HCEC 1CT (cell line): ENCODE results near the gene CSMD2.

Source experiments
- DNase-seq: peaks from one replicate; pipeline ENCODE4 v3.0.0-alpha.2; 2017

The CSMD2 gene

DNA sequence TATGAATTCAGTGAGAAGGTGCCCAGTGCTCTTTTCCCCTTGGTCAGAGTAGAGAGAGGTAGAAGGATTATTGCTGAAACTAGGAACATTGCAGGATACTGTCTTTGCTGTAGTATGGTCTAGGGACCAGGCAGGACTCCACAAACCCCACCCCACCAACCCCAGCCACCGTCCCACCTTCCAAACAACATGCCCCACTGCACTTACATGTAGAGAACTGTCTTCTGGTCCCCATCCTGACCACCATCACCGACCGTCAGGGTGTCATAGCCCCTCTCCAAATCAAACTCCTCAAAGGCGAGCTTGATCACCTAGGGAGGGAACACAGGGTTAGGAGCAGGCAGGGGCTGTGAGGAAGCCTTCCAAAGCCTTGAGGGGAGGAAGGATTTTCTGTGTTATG lies 372.8 kb downstream of the CSMD2 start:
- no peak for DNase-seq

DNA sequence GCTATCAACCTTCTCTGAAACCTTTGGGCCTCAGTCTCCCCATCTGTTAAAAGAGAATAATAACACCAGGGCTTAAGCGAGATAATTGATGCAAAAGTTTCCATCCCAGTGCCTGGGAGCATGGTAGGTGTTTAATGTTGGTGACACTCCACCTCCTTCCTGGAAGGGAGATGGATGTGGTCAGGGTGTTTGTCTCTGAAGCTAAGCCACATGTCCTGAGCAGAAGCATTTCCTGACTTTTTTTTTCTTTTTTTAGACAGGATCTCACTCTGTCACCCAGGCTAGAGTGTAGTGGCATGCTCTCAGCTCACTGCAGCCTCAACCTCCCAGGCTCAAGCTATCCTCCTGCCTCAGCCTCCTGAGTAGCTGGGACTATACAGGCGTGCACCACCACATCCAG lies 373.8 kb downstream of the CSMD2 start:
- DNase-seq = no peak

DNA sequence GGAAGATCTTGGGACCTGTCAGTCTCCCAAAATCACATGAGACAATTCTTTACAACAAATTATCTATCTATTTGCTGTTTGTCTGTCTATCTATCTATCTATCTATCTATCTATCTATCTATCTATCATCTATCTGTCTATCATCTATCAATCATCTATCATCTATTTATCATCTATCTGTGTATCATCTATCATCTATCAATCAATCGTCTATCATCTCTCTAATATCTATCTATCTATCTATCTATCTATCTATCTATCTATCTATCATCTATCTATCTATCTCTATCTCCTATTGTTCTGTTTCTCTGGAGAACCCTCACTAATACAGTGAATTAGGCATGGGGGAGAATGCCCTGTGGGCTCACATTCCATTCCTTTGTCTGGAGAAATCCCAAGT lies 374.5 kb downstream of the CSMD2 start:
- no peak for DNase-seq

DNA sequence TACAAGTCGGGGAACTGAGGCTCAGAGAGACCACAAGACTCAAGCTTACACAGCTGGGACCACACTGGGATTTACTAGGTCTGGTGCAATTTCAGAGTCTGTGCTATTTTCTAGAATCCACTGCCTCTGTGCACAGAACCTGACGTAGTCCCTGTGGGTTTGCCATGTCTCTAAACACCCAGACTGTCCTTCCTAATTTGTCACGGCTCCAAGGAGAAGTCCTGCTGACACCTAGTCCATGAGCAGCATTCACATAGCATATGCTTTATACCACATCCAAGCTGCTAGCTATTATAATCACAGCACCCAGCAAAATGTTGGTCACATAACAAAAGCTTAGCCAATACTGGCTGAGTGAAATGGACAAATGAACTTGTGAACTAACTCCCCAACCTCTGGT lies 380.2 kb downstream of the CSMD2 start:
- no peak for DNase-seq

DNA sequence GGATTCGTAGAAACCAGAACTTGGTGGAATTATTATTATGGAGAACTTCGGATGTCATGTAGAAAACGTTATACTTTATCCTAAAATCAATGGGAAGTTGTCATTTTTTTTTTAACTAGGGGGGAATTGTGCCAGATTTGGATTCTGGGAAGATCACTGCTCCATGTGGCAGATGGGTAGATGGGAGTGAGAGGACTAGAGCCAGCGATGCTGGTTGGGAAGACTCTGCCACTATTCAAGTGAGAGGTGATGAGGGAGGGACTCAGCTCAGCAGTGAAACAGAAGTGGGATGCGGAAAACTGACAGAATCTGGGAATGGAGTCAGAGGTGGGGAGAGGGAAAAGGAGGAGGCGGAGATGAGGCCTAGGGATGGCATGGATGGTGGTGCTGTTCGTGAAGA lies 382.3 kb downstream of the CSMD2 start:
- DNase-seq = no peak

DNA sequence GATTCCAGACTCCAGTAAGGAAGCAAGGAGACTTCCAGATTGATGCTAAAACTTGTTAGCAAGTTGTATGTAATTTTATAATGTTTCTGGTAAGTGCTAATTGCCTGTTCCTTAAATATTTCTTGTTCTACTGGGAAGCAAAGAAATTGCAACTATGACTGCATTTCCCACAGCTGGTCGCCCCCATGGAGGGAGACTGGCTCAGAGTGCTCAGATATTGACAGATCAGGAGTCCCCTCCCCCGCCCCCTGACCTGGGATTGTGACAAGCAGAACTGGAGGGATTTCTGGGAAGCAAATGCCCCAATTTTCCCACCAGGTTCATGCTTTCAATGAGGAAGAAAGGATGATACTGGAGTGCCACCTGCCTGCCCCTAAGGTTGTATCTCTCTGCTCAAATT lies 383.4 kb downstream of the CSMD2 start:
- no peak for DNase-seq

DNA sequence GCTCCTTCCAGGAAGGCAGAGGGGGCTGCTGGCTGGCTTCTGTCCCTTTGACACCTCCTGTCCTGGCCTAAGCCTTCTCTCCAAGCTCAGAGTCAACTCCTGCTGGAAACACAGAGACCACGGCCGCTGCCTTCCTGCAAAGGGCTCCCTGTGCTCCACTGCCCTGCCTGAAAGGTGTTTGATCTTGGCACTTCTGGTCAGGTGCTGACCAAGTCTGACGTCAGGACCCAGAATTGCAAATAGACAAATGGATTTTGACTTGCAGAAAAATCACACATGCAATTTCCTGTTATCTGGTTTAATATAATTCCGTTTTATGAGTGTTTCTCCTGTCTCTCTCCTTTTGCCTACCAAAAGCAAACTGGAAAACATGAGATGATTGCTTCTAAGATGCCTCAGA lies 387.7 kb downstream of the CSMD2 start:
- DNase-seq = no peak

DNA sequence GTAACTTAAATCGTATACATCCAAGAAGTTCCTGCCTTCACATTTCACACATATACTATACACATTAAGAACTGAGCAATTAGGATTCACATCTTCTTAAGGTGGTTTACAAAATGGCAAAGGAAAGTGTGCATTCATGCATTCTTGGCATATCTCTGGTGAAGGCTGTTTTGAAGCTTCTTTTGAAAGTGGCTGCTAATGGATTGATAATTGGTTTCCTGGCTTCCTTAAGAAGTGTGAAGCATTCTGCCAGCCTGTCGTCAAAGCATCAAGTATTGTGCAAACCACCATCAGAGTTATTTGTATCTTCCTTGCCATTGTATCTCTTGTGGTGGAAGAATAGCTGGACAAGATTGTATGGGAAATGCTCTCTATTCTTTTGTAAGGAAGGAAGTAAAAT lies 396.2 kb downstream of the CSMD2 start:
- no peak for DNase-seq

DNA sequence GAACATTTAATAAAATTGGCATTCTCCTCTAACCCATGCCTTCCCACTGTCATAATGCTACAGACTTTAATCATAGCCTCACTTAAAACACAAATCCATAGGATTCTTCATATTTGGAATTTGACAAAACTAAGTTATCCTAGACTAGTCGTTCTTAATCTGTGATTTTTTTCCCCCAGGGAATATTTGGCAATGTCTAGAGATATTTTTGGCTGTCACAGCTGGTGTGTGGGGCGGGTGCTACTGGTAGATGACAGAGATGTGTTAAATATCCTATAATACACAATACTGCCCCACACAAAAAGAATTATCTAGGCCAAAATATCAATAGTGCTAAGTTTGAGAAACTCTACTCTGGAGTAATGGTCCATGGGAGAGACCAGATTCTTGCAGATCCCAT lies 396.9 kb downstream of the CSMD2 start:
- DNase-seq = no peak

DNA sequence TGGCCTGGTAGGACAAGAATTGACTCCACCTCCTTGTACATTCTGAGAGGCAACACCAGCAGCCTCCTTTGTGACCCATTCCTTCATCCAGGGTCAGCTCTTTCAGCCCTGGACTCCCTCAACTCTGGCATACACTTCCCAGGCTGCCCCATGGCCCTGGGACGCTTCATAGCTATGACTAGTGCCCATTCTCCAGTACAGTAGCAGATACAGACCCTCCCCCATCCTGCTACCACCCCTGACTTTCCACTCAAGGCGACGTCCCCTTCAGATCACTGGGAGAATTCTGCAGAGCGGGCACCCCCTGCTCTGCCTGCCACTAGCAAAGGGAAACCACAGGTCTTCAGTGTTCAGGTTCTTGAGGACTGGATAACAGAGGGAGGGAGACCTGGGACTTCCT lies 400.9 kb downstream of the CSMD2 start:
- DNase-seq = no peak

DNA sequence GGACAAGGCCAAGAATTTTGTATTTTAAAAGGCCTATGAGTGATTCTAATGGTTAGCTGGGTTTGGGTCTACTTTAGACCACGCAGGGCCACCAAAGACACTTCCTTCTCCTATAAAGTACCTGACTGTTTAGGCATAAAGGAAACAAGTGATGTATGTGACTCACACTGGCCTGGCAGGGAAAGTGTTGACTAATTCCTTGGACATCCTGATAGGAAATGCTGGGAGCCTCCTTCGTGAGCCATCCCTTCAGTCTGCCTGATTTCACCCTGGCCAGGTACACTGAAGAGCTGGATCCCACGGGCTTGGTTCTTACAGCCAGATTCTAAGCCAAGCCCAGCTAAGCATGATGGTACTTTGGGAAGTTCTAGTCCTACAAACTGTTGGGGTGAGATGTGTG lies 401.6 kb downstream of the CSMD2 start:
- no peak for DNase-seq

DNA sequence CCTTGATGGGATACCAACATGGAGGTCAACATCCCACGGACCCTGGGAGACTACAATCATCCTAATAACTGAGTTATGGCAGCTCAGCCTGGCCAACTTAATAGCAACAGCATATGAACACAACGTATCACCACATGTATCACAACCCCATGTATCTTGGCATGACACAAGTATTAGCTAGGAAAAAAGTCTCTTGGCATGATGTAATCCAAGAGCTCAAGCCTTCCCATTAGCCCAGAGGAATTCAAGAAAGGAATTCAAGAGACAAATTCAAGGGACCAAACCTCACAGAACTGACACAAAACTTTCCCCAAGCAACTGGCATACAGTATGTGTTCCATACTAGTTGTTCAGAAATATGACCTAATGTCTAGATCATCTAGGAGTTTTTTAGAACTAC lies 402.1 kb downstream of the CSMD2 start:
- DNase-seq = no peak

DNA sequence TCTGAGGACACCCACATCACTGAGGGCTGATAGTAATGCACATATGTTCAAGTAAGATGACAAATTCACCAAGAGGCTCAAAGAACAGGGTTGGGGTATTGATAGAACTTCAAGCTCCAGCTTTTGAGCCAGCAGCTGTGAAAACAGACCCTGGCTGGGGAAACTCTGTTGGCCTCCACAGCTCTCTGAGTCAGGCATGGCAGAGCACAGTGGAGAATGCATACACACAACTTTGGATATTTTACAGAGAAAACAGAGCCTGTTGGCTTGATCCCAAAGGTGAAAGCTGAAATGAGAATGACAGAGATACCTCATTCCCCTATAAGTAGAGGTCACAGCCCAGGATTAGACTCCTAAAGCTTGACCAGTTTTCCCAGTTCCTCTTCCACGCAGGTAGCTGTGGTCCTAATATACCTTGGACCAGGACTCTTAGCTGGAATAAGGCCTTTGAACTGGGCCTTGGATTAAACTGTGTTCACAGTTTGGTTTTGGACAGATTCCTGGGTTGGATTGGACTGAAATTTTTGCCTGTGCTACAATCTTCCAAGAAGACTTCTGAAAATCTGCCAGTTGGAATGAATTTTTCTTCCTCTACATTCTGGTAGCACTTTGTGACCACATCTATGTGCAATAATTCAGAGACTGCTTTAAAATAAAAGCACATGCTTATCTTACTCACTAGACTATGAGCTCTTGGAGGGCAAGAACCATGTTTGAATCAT lies 402.8 kb downstream of the CSMD2 start:
- no peak for DNase-seq

DNA sequence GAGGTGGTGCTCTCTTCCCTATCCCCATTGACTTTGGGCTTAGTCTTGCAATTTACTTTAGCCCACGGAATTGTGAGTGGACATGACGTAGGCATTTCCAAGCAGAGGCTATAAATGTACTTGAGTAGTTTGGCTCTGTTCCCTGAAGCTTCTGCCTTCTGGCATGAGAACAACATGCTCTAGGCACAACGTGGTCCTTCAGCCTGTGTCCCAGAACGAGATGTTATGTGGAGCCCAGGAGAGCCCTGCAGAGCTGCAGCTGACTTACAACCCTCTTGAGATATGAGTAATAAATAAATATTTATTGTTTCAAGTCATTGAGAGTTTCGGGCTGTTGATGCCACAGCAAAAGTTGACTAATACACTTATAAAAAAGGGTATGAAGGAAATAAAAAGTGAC lies 406.3 kb downstream of the CSMD2 start:
- no peak for DNase-seq

DNA sequence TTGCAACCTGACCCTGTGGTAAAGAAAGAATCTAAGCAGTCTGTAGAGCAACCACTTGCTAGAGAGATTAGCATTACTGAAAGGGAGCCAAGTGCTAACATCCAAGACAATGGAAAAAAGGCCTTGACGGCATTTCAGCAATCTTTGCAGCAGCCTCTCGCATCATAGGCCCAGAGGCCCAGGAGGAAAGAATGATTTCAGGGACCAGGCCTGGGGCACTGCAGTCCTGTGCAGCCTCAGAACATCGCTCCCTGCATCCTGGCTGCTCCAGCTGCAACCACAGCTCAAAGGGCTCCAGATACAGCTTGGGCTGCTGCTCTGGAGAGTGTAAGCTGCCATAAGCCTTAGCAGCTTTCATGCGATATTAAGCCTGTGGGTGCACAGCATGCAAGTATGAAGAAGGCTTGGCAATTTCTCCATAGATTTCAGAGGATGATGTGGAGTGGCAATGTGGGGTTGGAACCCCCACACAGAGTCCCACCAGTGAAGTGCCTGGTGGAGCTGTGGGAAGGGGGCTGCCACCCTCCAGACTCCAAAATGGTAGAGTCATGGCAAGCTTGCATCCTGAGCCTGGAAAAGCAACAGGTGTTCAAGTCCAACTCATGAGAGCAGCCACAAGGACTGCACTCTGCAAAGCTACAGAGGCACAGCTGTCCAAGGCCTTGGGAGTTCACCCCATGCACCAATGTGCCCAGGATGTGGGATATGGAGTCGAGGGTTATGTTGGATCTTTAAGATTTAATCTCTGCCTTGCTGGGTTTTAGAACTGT lies 411.8 kb downstream of the CSMD2 start:
- no peak for DNase-seq

DNA sequence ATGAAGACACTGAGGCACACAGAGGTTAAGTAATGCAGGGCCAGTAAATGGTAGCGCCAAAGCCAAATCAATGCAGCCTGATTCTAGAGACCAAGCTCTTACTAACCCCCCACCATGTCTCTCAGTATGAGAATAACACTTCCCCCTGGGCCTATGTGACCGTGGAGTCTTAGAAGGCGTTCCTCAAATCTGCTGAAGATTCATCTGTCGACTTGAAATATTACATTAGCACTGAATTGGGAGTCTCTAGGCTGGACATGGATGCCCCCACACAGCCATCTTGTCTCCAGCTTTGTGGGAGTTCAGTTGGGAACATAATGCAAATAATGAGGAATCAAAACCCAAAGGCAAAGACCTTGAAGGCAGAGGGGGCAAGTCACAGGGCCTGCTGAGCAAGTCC lies 419.1 kb downstream of the CSMD2 start:
- no peak for DNase-seq

DNA sequence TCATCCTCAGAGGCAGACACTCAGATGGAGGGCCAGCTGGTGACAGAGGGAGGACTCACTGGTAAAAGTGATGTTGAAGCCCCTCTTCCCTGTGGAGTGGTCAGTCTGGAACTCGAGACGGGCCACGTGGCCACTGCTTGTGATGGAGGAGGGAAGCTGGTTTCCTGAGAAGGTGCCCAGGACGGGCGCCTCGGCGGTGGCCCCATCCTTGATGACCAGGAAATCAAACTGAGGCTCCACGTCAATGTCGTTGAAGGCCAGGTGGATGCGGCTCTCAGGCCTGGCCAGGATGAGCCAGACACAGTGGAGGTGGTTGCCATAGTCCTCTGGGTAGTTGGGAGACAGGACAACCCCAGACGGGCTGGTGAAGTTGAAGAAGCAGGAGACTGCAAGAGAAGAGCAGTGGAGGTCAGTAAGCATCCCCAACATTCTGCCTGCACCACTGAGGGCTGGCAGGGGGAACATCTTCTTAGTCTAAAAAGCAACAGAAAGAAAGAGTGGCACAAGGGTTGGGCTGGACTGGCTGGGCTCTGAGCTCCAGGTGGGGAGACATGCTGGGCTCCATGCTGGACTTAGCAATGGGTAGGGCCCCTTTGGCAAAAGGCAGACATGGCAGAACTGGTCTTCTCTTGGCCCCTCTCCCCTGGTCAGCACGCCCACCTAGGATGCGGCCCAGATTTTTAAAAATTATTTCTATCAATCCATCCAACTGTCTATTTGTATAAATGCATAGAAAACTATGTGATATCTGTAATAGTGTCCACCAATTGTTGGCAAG lies 421.6 kb downstream of the CSMD2 start:
- DNase-seq = no peak

DNA sequence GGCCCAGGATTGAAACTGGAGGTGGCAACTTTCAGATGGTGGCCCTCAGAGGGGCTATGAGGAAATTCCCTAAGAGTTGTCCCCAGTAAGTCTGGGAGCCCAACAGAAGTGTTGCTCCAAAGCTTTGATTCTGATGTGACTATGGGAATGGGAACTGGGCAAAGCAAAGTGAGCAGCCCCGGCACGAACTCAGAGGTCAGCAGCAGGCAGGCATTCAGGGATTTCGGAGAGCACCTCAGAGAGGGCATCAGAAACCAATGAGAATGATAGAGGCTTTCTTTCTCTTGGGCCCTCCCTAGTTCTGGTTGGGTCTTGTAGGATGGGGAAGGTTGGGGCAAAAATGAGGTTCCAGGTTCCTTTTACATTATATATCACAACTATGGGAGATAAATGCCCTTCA lies 422.4 kb downstream of the CSMD2 start:
- no peak for DNase-seq

DNA sequence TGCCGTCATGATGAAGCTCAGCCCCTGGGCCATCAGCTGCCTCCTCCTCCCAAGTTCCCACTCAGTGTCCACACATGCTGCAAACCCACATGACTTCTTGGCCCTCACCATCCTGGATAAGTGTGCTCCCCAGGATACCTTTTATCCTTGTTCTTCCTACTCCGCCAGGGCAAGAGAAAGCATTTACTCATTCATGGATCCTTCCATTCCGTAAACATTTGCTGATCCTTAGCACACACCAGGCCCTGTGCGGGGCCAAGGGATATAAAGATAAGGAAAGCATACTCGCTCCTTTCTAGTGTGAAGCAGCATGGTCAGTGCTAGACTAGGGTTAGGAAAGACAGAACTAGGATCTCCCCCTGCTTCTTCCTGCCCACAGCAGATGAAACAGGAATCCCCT lies 423.3 kb downstream of the CSMD2 start:
- no peak for DNase-seq

DNA sequence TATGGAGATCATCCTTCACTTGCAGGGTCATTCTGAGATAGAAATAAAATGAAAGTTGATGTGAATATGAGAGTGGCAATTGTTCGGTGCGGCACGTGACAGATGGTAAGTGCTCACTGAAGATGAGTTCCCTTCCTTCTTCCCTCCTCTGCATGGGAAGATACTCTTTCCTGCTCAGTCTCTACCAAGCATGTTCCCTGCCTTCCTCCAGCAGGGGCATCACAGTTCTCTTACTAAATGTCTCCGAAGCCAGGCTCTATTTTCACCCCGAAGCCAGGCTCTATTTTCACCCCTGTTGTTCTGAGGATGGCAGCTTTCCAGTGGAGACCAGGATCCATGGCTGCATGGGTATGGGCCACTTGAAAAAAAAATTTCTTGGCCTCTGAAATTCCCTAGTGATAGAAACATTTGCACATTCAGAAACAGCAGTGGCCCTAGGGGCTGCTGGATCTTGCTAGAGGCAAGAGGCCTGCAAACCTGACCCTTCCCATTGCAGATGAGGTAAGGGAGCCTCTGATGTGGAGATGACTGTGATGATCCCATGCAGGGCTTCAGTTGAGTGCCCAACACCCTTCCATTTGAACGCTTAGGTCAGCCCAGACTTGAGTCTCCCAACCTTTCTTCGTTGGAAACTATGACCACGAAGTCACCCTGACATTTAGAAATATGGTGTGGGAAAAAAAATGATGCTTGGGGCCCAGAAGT lies 424.8 kb downstream of the CSMD2 start:
- no peak for DNase-seq

DNA sequence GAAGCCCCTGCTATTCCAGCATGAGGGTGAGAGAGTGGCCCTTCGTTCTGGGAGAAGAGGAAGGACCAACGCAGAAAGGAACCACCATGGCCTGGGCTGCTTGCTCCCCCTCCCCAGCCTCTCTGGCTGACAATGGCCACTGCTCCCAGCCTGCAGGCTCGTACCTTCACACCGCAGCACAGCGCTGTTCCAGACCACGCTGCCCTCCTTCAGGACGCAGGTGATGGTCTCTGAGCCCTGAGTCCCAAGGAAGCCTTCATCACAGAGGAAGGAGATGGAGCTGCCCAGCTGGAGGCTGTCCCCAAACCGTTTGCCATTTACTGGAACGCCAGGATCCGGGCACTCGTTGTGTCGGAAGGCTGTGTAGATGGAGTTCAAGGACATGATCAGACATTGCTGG lies 426.1 kb downstream of the CSMD2 start:
- DNase-seq = no peak

DNA sequence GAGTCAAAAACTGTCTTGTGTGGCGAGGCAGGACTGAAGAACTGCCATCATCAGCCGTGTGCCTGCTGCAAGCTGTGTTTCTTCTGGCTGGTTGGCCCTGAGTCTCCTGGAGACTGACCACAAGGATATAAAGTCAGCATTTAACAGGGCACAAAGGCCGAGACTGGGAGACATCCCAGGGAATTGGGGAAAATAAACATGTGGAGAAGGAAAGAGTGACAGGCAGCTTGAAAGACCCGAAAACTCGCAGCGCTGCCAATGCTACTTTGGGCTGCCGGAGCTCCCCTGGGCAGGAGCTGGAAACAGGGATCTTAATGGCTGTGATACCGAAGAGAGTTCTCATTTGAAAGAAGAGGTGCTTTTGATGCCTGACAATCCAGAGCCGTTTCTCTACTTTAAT lies 426.5 kb downstream of the CSMD2 start:
- DNase-seq = no peak

DNA sequence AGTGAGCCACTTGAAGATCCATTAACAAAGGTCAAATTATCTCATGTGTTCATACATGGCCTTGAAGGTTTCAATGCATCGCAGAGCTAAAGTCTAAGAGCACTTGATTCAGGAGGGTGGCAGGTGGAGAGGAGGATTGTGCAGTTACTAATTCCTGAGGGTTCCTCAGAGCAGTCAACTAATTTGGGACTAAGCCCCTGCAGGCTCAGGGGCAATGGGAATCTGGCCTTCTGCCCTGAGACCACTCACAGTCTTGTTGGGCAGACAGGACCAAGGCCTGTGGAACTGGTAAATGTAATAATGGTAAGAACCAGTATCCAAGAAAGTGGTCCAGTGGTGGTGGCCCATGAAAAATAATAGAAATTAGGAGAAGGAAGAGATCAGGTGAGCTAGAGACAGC lies 428.5 kb downstream of the CSMD2 start:
- DNase-seq = no peak
